DMS153 treated with DMSO at 0.1 percent for 48 hours (cell line): ENCODE results near the gene PDE6G.
A peak's percentile ranks its signal among the peaks of the same experiment; 100 is the strongest.

Experiments used
- DNase-seq: peaks from one replicate; lab custom pipeline; 2025; ENCODE audit not compliant: unreplicated experiment; lab: John Stamatoyannopoulos, UW

Gene PDE6G

GRCh38 chr17:81687770-81688541 lies 31.6 kb upstream of the PDE6G start:
- DNase-seq: no peak

GRCh38 chr17:81686614-81687013 lies 30.3 kb upstream of the PDE6G start:
- DNase-seq: no peak

- DNase-seq: no peak
Observed at GRCh38 chr17:81685108-81685507, 28.8 kb upstream of the PDE6G start.

- no peak for DNase-seq
Observed at GRCh38 chr17:81684442-81684911, 28.1 kb upstream of the PDE6G start.

GRCh38 chr17:81683584-81684441 lies 27.5 kb upstream of the PDE6G start, which contains the start of the genes ARL16 and HGS:
Gene ARL16, minus strand, starts transcription at chr17:81683797. Its CDS starts 44 bp downstream, at chr17:81683753.
Gene HGS, plus strand, starts transcription at chr17:81684011. Its CDS starts 56 bp downstream, at chr17:81684067.
- peak; percentile 98 for DNase-seq

- no peak for DNase-seq
Observed at GRCh38 chr17:81683208-81683583, 26.9 kb upstream of the PDE6G start.

- DNase-seq: no peak
Observed at GRCh38 chr17:81682565-81683207, 26.3 kb upstream of the PDE6G start.

GRCh38 chr17:81681672-81682071 lies 25.3 kb upstream of the PDE6G start:
- no peak for DNase-seq

- no peak for DNase-seq
Observed at GRCh38 chr17:81680150-81680549, 23.8 kb upstream of the PDE6G start.

- no peak for DNase-seq
Observed at GRCh38 chr17:81676906-81677305, 20.6 kb upstream of the PDE6G start.

- peak; percentile 3 for DNase-seq
Observed at GRCh38 chr17:81675515-81676221, 19.3 kb upstream of the PDE6G start.

GRCh38 chr17:81673561-81674258 lies 17.4 kb upstream of the PDE6G start:
- DNase-seq: no peak

- DNase-seq: no peak
Observed at GRCh38 chr17:81672954-81673353, 16.6 kb upstream of the PDE6G start.

- DNase-seq: no peak
Observed at GRCh38 chr17:81672504-81672903, 16.2 kb upstream of the PDE6G start.

GRCh38 chr17:81667754-81668153 lies 11.4 kb upstream of the PDE6G start:
- DNase-seq: no peak

GRCh38 chr17:81666342-81667191 lies 10.2 kb upstream of the PDE6G start, which contains the start of the genes CCDC137 and OXLD1:
Gene CCDC137, plus strand, starts transcription at chr17:81666737. Its CDS starts 30 bp downstream, at chr17:81666767.
Gene OXLD1, minus strand, starts transcription at chr17:81666605. Its CDS starts 28 bp downstream, at chr17:81666577.
- peak; percentile 73 for DNase-seq

- no peak for DNase-seq
Observed at GRCh38 chr17:81666092-81666341, 9.7 kb upstream of the PDE6G start.

GRCh38 chr17:81665205-81666091 lies 9.1 kb upstream of the PDE6G start:
- DNase-seq: no peak
